ENCODE results near the gene PRAMEF10. TPM values are rescaled to one million over a fixed set of nuclear protein-coding genes. Genes with fewer than 3 reads are reported as not detected.
"Not testable (repeated sequence)": the region's sequence is repeated elsewhere in the genome, so short reads cannot be mapped to it uniquely, and the experiment has no call there.

The PRAMEF10 gene
- total and polyA plus RNA-seq, 2 experiments from 2014 or later, result not detected

- H3K36me3 ChIP-seq (replicated peaks; ENCODE audit: insufficient read depth, low read depth); H3K4me1 ChIP-seq (ENCODE audit: insufficient read depth); H3K79me2 ChIP-seq; H3K27ac ChIP-seq; H3K9me3 ChIP-seq (ENCODE audit: low read depth); DNase-seq (ENCODE audit: low spot score); H3K9me2 ChIP-seq (replicated peaks; ENCODE audit: insufficient read depth); H3K4me3 ChIP-seq; H4K20me1 ChIP-seq (ENCODE audit: insufficient read depth, poor library complexity, severe bottlenecking); H3K4me2 ChIP-seq; H3K27me3 ChIP-seq; H2AFZ ChIP-seq: not testable (repeated sequence)
- WGBS (ENCODE audit: low lambda C conversion rate, missing lambda C conversion rate), result 61% methylated on average over 4 of the region's 4 CpGs
These were observed 19.6 kb downstream of the PRAMEF10 start for GRCh38 chr1:12878453-12878852.

GRCh38 chr1:12863131-12863880, 34.8 kb downstream of the PRAMEF10 start:
- H4K20me1 ChIP-seq (ENCODE audit: insufficient read depth, poor library complexity, severe bottlenecking); H3K27me3 ChIP-seq; H3K4me2 ChIP-seq; H3K4me3 ChIP-seq; H3K36me3 ChIP-seq (replicated peaks; ENCODE audit: insufficient read depth, low read depth); H3K9me3 ChIP-seq (ENCODE audit: low read depth); H3K79me2 ChIP-seq; H2AFZ ChIP-seq; DNase-seq (ENCODE audit: low spot score); H3K4me1 ChIP-seq (ENCODE audit: insufficient read depth); H3K9me2 ChIP-seq (replicated peaks; ENCODE audit: insufficient read depth); H3K27ac ChIP-seq: not testable (repeated sequence)
- WGBS (ENCODE audit: low lambda C conversion rate, missing lambda C conversion rate), result 86% methylated on average over 3 of the region's 7 CpGs

GRCh38 chr1:12856786-12857185, 41.3 kb downstream of the PRAMEF10 start, which contains the start of gene PRAMEF2:
Gene PRAMEF2, plus strand, starts transcription at chr1:12857086. Its CDS starts 1,924 bp downstream, at chr1:12859010.
- H3K4me3 ChIP-seq; H2AFZ ChIP-seq; H3K9me2 ChIP-seq (replicated peaks; ENCODE audit: insufficient read depth); H3K36me3 ChIP-seq (replicated peaks; ENCODE audit: insufficient read depth, low read depth); H3K4me1 ChIP-seq (ENCODE audit: insufficient read depth); DNase-seq (ENCODE audit: low spot score); H3K27ac ChIP-seq; H4K20me1 ChIP-seq (ENCODE audit: insufficient read depth, poor library complexity, severe bottlenecking); H3K4me2 ChIP-seq; H3K27me3 ChIP-seq; H3K9me3 ChIP-seq (ENCODE audit: low read depth); H3K79me2 ChIP-seq: not testable (repeated sequence)
- WGBS (ENCODE audit: low lambda C conversion rate, missing lambda C conversion rate), result 36% methylated on average over 2 of the region's 2 CpGs

GRCh38 chr1:12851779-12852178, 46.3 kb downstream of the PRAMEF10 start:
- Histone ChIP-seq H3K27me3 (no peaks in the 10 kb centered on the region), H4K20me1 (ENCODE audit: insufficient read depth, poor library complexity, severe bottlenecking) (no peaks in the 10 kb centered on the region), H2AFZ (no peak overlapping the region), H3K27ac (no peak overlapping the region), H3K4me2 (no peak overlapping the region), H3K4me3 (no peak overlapping the region), H3K9me3 (ENCODE audit: low read depth) (no peaks in the 10 kb centered on the region), H3K36me3 (replicated peaks; ENCODE audit: insufficient read depth, low read depth) (no peaks in the 10 kb centered on the region), H3K9me2 (replicated peaks; ENCODE audit: insufficient read depth) (no peaks in the 10 kb centered on the region), H3K4me1 (ENCODE audit: insufficient read depth) (no peaks in the 10 kb centered on the region), H3K79me2 (no peaks in the 10 kb centered on the region)
- WGBS (ENCODE audit: low lambda C conversion rate, missing lambda C conversion rate), result 56% methylated on average over 4 of the region's 4 CpGs
- TF ChIP-seq EZH2phosphoT487 (IDR thresholded peaks at IDR 0.05; ENCODE audit: low read depth, severe bottlenecking, unreplicated experiment), result no peak
- no peak for TF ChIP-seq EZH2 (IDR thresholded peaks at IDR 0.05; ENCODE audit: borderline replicate concordance)
- TF ChIP-seq CTCF (IDR thresholded peaks at IDR 0.05; ENCODE audit: poor library complexity), result no peak
- DNase-seq (ENCODE audit: low spot score), result no peak

GRCh38 chr1:12848620-12849019, 49.5 kb downstream of the PRAMEF10 start, which contains the start of gene HNRNPCL1:
Gene HNRNPCL1, minus strand, starts transcription at chr1:12848720. Its CDS starts 431 bp downstream, at chr1:12848289.
- H3K4me2 ChIP-seq; H3K36me3 ChIP-seq (replicated peaks; ENCODE audit: insufficient read depth, low read depth); DNase-seq (ENCODE audit: low spot score); H4K20me1 ChIP-seq (ENCODE audit: insufficient read depth, poor library complexity, severe bottlenecking); H3K27me3 ChIP-seq; H3K4me3 ChIP-seq; H3K9me2 ChIP-seq (replicated peaks; ENCODE audit: insufficient read depth); H3K4me1 ChIP-seq (ENCODE audit: insufficient read depth); H2AFZ ChIP-seq; H3K79me2 ChIP-seq; H3K27ac ChIP-seq; H3K9me3 ChIP-seq (ENCODE audit: low read depth): not testable (repeated sequence)
- WGBS (ENCODE audit: low lambda C conversion rate, missing lambda C conversion rate), result 75% methylated on average over 7 of the region's 7 CpGs

Small RNA genes lying within 50 kb of the gene (small RNA-seq; reads per million reads assigned to genes)
- gene RNU6-1072P, result not detected

Other genes starting within 250 kb of the PRAMEF10 start
- gene AADACL3, start 182.2 kb downstream of the PRAMEF10 start, total RNA-seq, result 0.10 TPM in 1 of 2 replicates, not detected in the other
- gene AADACL3, start 182.2 kb downstream of the PRAMEF10 start, polyA plus RNA-seq, result not detected in 2 replicates
- gene CFAP107, start 152.1 kb downstream of the PRAMEF10 start, total RNA-seq, result not detected in 2 replicates
- not detected in 2 replicates for gene CFAP107, start 152.1 kb downstream of the PRAMEF10 start, polyA plus RNA-seq
- gene PRAMEF12, start 124.5 kb downstream of the PRAMEF10 start, total RNA-seq, result not detected in 2 replicates
- gene PRAMEF12, start 124.5 kb downstream of the PRAMEF10 start, polyA plus RNA-seq, result not detected in 2 replicates
- not detected in 2 replicates for gene PRAMEF1, start 106.9 kb downstream of the PRAMEF10 start, total RNA-seq
- not detected in 2 replicates for gene PRAMEF1, start 106.9 kb downstream of the PRAMEF10 start, polyA plus RNA-seq
- not detected in 2 replicates for gene PRAMEF11, start 66.9 kb downstream of the PRAMEF10 start, total RNA-seq
- not detected in 2 replicates for gene PRAMEF11, start 66.9 kb downstream of the PRAMEF10 start, polyA plus RNA-seq
- gene HNRNPCL1, start 49.5 kb downstream of the PRAMEF10 start, total RNA-seq, result not detected in 2 replicates
- not detected in 2 replicates for gene HNRNPCL1, start 49.5 kb downstream of the PRAMEF10 start, polyA plus RNA-seq
- gene PRAMEF2, start 41.2 kb downstream of the PRAMEF10 start, total RNA-seq, result not detected in 2 replicates
- gene PRAMEF2, start 41.2 kb downstream of the PRAMEF10 start, polyA plus RNA-seq, result not detected in 2 replicates
- not detected in 2 replicates for gene PRAMEF4, start 12.1 kb downstream of the PRAMEF10 start, total RNA-seq
- not detected in 2 replicates for gene PRAMEF4, start 12.1 kb downstream of the PRAMEF10 start, polyA plus RNA-seq
- gene PRAMEF7, start 18.3 kb upstream of the PRAMEF10 start, total RNA-seq, result not detected in 2 replicates
- gene PRAMEF7, start 18.3 kb upstream of the PRAMEF10 start, polyA plus RNA-seq, result not detected in 2 replicates
- gene PRAMEF6, start 49.3 kb upstream of the PRAMEF10 start, total RNA-seq, result not detected in 2 replicates
- not detected in 2 replicates for gene PRAMEF6, start 49.3 kb upstream of the PRAMEF10 start, polyA plus RNA-seq
- not detected in 2 replicates for gene PRAMEF27, start 158.3 kb upstream of the PRAMEF10 start, total RNA-seq
- gene PRAMEF27, start 158.3 kb upstream of the PRAMEF10 start, polyA plus RNA-seq, result not detected in 2 replicates
- not detected in 2 replicates for gene HNRNPCL3, start 162.5 kb upstream of the PRAMEF10 start, total RNA-seq
- gene HNRNPCL3, start 162.5 kb upstream of the PRAMEF10 start, polyA plus RNA-seq, result not detected in 2 replicates
- gene PRAMEF25, start 172.5 kb upstream of the PRAMEF10 start, total RNA-seq, result not detected in 2 replicates
- not detected in 2 replicates for gene PRAMEF25, start 172.5 kb upstream of the PRAMEF10 start, polyA plus RNA-seq
- not detected in 2 replicates for gene HNRNPCL2, start 218.6 kb upstream of the PRAMEF10 start, total RNA-seq
- gene HNRNPCL2, start 218.6 kb upstream of the PRAMEF10 start, polyA plus RNA-seq, result not detected in 2 replicates